ENCODE results near the gene NOS1.

NOS1 gene

GRCh38 chr12:117167769-117168168, 193.7 kb downstream of the NOS1 start:
- no peak for DNase-seq

- DNase-seq = no peak
Observed at GRCh38 chr12:117166107-117166506, 195.3 kb downstream of the NOS1 start.

- no peak for DNase-seq
Observed at GRCh38 chr12:117165342-117165741, 196.1 kb downstream of the NOS1 start.

GRCh38 chr12:117162633-117163032, 198.8 kb downstream of the NOS1 start:
- DNase-seq = no peak

GRCh38 chr12:117162167-117162539, 199.3 kb downstream of the NOS1 start:
- no peak for DNase-seq

- no peak for DNase-seq
Observed at GRCh38 chr12:117161460-117162166, 199.8 kb downstream of the NOS1 start.

- DNase-seq = no peak
Observed at GRCh38 chr12:117159674-117160073, 201.8 kb downstream of the NOS1 start.

GRCh38 chr12:117158911-117159553, 202.4 kb downstream of the NOS1 start:
- no peak for DNase-seq
